ENCODE measurements around the gene TRIM7. TPM values are rescaled to one million over a fixed set of nuclear protein-coding genes. Genes with fewer than 3 reads are reported as not detected.
"Not testable (repeated sequence)": the region's sequence is repeated elsewhere in the genome, so short reads cannot be mapped to it uniquely, and the experiment has no call there.

TRIM7 gene
- total RNA-seq, 6 experiments from 2014 or later = 0.07 to 1.4 (median 0.26) TPM; not detected in 1

- no peaks in the 10 kb centered on the region for H3K36me3 ChIP-seq
- DNase-seq (no peak), ATAC-seq (no peak)
- peak overlapping the region in 2 of 3 donors; percentile 6 to 40 for H3K4me3 ChIP-seq
- 24% methylated on average over 28 of the region's 44 CpGs for WGBS (ENCODE audit: insufficient coverage, low coverage, low lambda C conversion rate, missing lambda C conversion rate)
- H3K9me3 ChIP-seq = no peaks in the 10 kb centered on the region
- H3K4me1 ChIP-seq = peaks cover 0 to 17% (median 5%) of the 10 kb centered on the region in 4 donors
- no peak for TF ChIP-seq CTCF (IDR thresholded peaks at IDR 0.05)
- no peak for TF ChIP-seq POLR2A (IDR thresholded peaks at IDR 0.05)
- H3K27me3 ChIP-seq = no peaks in the 10 kb centered on the region
- intact Hi-C loops (cut with DNase I) = no loop called here
- H3K27ac ChIP-seq = no peak overlapping the region
These were observed 11.3 kb upstream of the TRIM7 start for GRCh38 chr5:181215997-181216989.

DNA sequence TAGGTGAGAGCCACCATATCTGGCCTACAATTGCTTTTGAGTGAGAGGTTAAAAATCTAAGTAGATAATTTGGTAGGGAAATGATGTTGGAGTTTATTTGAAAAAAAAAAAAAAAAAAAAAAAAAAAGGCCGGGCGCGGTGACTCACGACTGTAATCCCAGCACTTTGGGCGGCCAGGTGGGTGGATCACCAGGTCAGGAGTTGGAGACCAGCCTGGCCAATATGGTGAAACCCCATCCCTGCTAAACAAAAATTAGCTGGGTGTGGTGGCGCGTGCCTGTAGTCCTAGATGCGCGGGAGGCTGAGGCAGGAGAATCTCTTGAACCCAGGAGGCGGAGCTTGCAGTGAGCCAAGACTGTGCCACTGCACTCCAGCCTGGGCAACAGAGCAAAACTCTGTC is 9.3 kb upstream of the TRIM7 start:
- ATAC-seq; intact Hi-C loops (cut with DNase I); H3K36me3 ChIP-seq; H3K27me3 ChIP-seq; H3K4me3 ChIP-seq; DNase-seq; H3K27ac ChIP-seq; H3K9me3 ChIP-seq: not testable (repeated sequence)
- 97% methylated on average over 5 of the region's 10 CpGs for WGBS (ENCODE audit: insufficient coverage, low coverage, low lambda C conversion rate, missing lambda C conversion rate)
- H3K4me1 ChIP-seq = peaks cover 0 to 17% (median 5%) of the 10 kb centered on the region in 4 donors

GRCh38 chr5:181212934-181213333 is 7.9 kb upstream of the TRIM7 start:
- WGBS (ENCODE audit: insufficient coverage, low coverage, low lambda C conversion rate, missing lambda C conversion rate) = 81% methylated on average over 2 of the region's 2 CpGs
- Histone ChIP-seq H3K36me3 (no peaks in the 10 kb centered on the region), H3K4me1 (peaks cover 0 to 15% (median 5%) of the 10 kb centered on the region in 4 donors), H3K27me3 (no peaks in the 10 kb centered on the region), H3K27ac (no peak overlapping the region), H3K9me3 (no peaks in the 10 kb centered on the region), H3K4me3 (no peak overlapping the region)
- no peak for TF ChIP-seq CTCF (IDR thresholded peaks at IDR 0.05)
- TF ChIP-seq POLR2A (IDR thresholded peaks at IDR 0.05) = no peak
- ATAC-seq (no peak), DNase-seq (no peak)
- intact Hi-C loops (cut with DNase I) = no loop called here

DNA sequence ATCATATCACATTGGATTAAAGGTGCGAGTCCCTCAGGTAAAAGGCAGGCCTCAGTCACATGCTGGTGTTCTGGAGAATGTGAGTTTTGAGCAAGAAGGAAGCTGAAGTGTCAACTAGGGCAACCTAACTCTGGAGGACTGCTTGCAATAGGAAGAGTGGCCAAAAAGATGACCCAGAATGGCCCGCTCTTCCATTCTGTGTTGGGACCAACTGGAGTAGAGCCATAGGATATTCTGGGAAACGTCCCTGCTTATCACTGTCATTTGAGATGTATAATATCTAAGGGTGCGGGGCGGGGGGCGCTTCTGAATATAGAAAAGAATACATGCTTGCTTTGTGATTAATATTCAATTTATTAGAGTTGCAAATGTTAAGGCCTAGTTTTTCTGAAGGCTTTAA is 7.1 kb upstream of the TRIM7 start:
- no peaks in the 10 kb centered on the region for H3K36me3 ChIP-seq
- H3K9me3 ChIP-seq = no peaks in the 10 kb centered on the region
- H3K4me3 ChIP-seq = no peak overlapping the region
- no peak for TF ChIP-seq POLR2A (IDR thresholded peaks at IDR 0.05)
- TF ChIP-seq CTCF (IDR thresholded peaks at IDR 0.05) = no peak
- H3K27me3 ChIP-seq = no peaks in the 10 kb centered on the region
- WGBS (ENCODE audit: insufficient coverage, low coverage, low lambda C conversion rate, missing lambda C conversion rate) = 85% methylated on average over 6 of the region's 6 CpGs
- no peak for DNase-seq
- peaks cover 0 to 6% (median under 1%) of the 10 kb centered on the region in 4 donors for H3K4me1 ChIP-seq
- ATAC-seq = no peak
- intact Hi-C loops (cut with DNase I) = no loop called here
- no peak overlapping the region for H3K27ac ChIP-seq

DNA sequence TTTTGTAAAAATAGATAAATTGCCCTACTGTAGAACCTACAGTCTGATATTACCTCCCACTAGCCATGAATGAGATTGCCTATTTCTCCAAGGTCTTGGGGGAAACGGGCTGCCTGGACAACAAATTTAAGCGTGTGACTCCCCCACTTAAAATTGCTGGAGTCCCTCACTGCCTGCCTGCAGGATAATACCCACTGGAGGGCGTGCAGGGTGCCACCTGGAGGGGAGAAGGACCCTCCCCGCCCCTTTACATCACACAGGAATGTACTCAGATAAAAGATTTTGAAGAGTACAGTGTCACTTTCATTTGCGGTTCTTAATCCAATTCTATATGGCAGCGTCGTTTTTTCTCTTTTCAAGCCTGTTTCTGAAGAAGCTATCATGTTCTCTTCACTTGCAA is 6.2 kb upstream of the TRIM7 start:
- no peak overlapping the region for H3K4me3 ChIP-seq
- ATAC-seq (no peak), DNase-seq (no peak)
- intact Hi-C loops (cut with DNase I) = no loop called here
- H3K36me3 ChIP-seq = no peaks in the 10 kb centered on the region
- no peaks in the 10 kb centered on the region for H3K9me3 ChIP-seq
- no peak overlapping the region for H3K27ac ChIP-seq
- H3K27me3 ChIP-seq = no peaks in the 10 kb centered on the region
- whole genome bisulfite sequencing (ENCODE audit: insufficient coverage, low coverage, low lambda C conversion rate, missing lambda C conversion rate) = 44% methylated on average over 7 of the region's 7 CpGs
- no peak for TF ChIP-seq CTCF (IDR thresholded peaks at IDR 0.05)
- TF ChIP-seq POLR2A (IDR thresholded peaks at IDR 0.05) = no peak
- H3K4me1 ChIP-seq = peaks cover 0 to 4% (median 2%) of the 10 kb centered on the region in 4 donors

GRCh38 chr5:181210698-181211097 is 5.7 kb upstream of the TRIM7 start:
- H3K27me3 ChIP-seq; ATAC-seq; H3K36me3 ChIP-seq; H3K4me3 ChIP-seq; H3K4me1 ChIP-seq; H3K27ac ChIP-seq; DNase-seq; H3K9me3 ChIP-seq; intact Hi-C loops (cut with DNase I): not testable (repeated sequence)
- WGBS (ENCODE audit: insufficient coverage, low coverage, low lambda C conversion rate, missing lambda C conversion rate) = 81% methylated on average over 17 of the region's 17 CpGs

- ATAC-seq; H3K36me3 ChIP-seq; intact Hi-C loops (cut with DNase I); H3K27ac ChIP-seq; H3K4me3 ChIP-seq; H3K9me3 ChIP-seq; DNase-seq; H3K27me3 ChIP-seq: not testable (repeated sequence)
- WGBS (ENCODE audit: insufficient coverage, low coverage, low lambda C conversion rate, missing lambda C conversion rate) = 52% methylated on average over 11 of the region's 11 CpGs
- peaks cover 0 to 14% (median 5%) of the 10 kb centered on the region in 4 donors for H3K4me1 ChIP-seq
These were observed 5.2 kb upstream of the TRIM7 start for GRCh38 chr5:181210148-181210547.
